ENCODE data around the gene SLC6A7.

The SLC6A7 gene

DNA sequence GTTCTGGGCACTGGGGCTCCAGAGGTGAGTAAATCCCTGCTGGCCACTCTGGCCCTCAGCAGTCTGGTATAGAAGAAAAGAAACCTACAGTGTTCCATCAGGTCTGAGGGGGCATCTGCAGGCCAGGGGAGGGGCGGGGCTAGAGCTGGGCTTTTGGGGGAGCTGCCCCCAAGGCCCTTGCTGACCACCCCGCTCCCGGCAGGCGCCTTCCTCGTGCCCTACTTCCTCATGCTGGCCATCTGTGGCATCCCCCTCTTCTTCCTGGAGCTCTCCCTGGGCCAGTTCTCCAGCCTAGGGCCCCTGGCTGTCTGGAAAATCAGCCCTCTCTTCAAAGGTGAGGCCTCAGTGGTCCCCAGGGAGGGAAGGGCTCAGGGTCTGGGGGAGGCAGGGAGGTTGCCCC lies 6.7 kb downstream of the SLC6A7 start:
- no peak for DNase-seq

GRCh38 chr5:150196986-150197385 lies 7.1 kb downstream of the SLC6A7 start:
- DNase-seq = no peak

GRCh38 chr5:150197476-150197875 lies 7.6 kb downstream of the SLC6A7 start:
- no peak for DNase-seq

- DNase-seq = no peak
These were observed 12.6 kb downstream of the SLC6A7 start for GRCh38 chr5:150202501-150202900.

DNA sequence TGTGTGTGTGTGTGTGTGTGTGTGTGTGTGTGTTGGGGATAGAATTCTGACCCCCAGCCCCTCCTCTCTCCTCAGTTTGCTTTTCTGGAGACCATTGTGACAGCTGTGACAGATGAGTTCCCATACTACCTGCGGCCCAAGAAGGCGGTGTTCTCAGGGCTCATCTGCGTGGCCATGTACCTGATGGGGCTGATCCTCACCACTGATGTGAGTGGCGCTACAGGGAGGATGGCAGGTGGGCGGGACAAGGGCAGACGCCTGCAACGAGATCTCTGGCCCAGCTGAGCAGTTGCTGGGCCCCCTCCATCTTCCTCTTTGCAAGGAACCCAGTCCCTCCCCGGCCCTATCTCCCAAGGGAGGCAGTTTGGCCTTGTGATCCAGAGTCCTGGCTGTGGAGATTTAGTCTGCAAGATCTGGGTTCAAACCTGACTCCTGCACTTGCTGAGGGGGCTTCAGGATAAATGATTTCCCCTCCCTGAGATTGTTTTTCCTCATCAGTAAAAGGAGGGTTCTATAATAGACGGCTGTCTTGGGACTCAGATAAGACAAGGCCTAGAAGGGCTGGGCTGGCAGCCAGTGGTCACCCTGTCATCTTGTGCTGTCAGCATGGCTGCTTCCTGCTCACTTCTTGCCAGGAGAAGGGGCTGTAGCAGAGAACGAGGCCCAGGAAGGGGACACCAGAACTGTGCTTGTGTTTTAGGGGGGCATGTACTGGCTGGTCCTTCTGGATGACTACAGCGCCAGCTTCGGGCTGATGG lies 14.1 kb downstream of the SLC6A7 start:
- no peak for DNase-seq

DNA sequence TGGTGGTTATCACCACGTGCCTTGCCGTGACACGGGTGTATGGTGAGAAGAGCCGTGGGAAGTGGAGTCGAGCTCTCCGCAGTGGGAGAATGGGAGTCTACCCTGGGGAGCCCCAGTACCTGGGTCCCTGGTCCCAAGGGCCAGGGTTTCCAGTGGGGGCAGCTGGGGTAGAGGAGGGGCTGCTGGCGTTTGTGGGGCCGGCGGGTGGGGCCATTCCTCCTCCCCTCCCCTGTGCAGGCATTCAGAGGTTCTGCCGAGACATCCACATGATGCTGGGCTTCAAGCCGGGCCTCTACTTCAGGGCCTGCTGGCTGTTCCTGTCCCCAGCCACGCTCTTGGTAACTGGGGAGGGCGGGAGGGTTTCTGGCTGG lies 14.7 kb downstream of the SLC6A7 start:
- no peak for DNase-seq

GRCh38 chr5:150206098-150206778 lies 16.4 kb downstream of the SLC6A7 start:
- DNase-seq = no peak

GRCh38 chr5:150206779-150207115 lies 16.9 kb downstream of the SLC6A7 start:
- no peak for DNase-seq

GRCh38 chr5:150208187-150209098 lies 18.6 kb downstream of the SLC6A7 start:
- no peak for DNase-seq

GRCh38 chr5:150209099-150209635 lies 19.3 kb downstream of the SLC6A7 start:
- DNase-seq = no peak

DNA sequence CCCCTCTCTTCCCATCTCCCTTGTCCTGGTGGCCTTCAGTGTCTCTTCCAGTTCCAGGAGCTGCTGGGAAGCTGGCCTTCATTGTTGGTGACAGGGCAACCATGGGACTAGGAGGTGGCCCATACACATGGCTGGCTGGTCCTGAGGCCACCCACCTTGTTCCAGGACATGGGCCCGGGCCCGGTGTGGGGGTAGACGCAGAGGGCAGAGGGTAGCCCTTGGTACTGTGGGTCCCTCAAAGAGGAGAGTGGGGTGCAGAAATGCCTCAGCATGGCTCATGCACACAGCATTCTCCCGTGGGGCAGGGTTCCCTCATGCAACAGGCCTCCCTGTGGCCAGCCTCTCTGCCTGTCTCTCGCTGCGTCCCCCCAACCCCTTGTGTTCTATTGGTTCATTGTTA lies 20.8 kb downstream of the SLC6A7 start:
- DNase-seq = no peak

- DNase-seq = no peak
These were observed 21.5 kb downstream of the SLC6A7 start for GRCh38 chr5:150211156-150212030.

GRCh38 chr5:150213530-150213929 lies 23.7 kb downstream of the SLC6A7 start:
- no peak for DNase-seq

GRCh38 chr5:150214289-150214688 lies 24.4 kb downstream of the SLC6A7 start:
- no peak for DNase-seq

DNA sequence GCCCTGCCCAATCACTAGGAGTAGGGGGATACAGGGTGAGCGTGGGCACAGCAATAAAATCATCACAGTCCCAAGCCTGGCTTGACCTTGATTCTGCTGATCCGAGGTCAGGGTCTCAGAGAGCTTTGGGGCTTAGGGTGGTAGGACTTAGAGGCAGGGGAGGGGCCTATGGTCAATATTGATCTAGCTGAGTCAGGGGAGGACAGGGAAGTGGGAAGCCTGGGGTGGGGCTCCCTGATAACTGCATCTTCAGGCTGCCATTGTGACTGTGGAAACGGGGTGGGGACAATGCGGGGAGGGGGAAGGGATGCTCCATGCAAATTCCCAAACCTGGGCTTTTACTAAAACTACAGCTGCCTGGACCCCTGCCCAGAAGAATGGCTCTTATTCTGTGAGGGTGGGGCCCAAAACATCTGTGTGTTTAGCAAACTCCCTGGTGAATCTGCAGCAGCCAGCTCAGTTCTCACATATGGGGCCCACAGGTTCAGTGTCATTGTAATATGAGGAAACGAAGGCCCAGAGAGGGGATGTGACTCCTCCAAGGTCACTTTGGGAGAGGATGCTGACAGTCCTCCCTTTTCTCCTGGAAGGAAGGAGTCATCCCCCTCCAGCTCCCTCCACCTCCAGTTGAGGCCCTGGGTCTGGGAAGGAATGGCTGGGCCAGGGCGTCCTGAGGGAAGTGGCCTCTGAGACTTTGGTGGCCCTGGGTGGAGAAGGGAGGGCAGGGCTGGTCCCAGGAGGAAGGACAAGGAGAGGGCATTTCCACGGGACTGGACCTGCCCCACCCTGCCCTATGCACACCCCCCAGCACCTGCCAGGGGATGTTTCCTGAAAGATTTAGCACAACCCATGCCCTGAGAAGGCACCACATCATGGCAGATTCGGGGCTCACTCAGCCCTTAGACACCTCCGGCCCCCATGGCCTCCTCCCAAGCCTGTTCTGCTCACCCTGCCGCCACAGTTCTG lies 26.4 kb downstream of the SLC6A7 start:
- DNase-seq = no peak

DNA sequence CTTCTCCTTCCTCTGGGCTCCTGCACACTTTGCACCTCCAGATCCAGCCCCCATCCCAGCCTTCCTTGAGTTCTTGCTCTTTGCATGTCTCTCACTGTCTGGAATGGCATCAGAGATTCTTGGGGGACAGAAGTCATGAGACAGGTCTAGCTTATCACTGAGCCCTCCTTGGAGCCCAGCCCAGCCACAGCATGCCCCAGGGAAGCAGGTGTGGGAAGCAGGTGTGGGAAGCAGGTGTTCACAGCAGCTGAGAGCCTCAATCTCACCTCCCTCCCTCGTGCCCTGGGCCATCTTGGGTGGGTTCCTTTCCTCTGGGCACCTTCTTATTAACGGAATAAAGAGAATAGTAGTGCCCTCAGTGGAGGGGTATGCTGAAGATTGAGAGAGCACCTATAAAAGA lies 27.2 kb downstream of the SLC6A7 start:
- no peak for DNase-seq

GRCh38 chr5:150217873-150218692 lies 28.2 kb downstream of the SLC6A7 start:
- DNase-seq = peak; percentile 32 to 66 (median 58)

DNA sequence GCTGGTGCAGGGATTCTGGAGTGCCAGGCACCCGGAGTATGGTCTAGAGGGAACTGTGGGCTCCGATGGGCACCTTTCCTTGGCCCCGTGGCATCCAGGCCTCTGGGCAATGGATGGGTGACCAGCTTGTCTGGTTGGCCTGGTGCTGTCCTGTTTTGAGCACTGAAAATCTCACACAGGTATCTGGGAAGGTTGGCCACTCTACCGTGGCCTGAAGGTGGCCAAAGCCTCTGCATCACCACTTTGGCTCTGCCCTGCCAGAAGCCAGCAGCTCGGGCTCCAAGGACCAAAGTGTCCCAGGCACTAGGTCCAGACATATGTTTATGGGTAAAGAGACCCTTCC lies 28.8 kb downstream of the SLC6A7 start:
- no peak for DNase-seq

- no peak for DNase-seq
These were observed 29.3 kb downstream of the SLC6A7 start for GRCh38 chr5:150219142-150219541.

GRCh38 chr5:150219861-150220260 lies 30.0 kb downstream of the SLC6A7 start:
- DNase-seq = no peak
